Ovary (tissue), 3 donors: ENCODE measurements around the gene ARL6IP4.

Experiments used
- POLR2A ChIP-seq: fragments of 450-650 bp; IDR thresholded peaks from one replicate; pipeline ENCODE4 v1.6.1; 2017; ENCODE audit warnings: antibody characterized with exemption, mild to moderate bottlenecking, moderate library complexity
- TF ChIP-seq, protein P1 (sequence below), 3 donors: fragments of 450-650 bp in 2 of 3; fragments of 200-600 bp in 1 of 3; IDR thresholded peaks; one replicate each; pipeline versions ENCODE4 v1.5.1 to v1.8.0; 2016 to 2022; ENCODE audit warnings: antibody characterized with exemption in 3 of 3, mild to moderate bottlenecking in 1 of 3
- donor health status: DM: no; HTN: no; CAD: no.

DNA sequence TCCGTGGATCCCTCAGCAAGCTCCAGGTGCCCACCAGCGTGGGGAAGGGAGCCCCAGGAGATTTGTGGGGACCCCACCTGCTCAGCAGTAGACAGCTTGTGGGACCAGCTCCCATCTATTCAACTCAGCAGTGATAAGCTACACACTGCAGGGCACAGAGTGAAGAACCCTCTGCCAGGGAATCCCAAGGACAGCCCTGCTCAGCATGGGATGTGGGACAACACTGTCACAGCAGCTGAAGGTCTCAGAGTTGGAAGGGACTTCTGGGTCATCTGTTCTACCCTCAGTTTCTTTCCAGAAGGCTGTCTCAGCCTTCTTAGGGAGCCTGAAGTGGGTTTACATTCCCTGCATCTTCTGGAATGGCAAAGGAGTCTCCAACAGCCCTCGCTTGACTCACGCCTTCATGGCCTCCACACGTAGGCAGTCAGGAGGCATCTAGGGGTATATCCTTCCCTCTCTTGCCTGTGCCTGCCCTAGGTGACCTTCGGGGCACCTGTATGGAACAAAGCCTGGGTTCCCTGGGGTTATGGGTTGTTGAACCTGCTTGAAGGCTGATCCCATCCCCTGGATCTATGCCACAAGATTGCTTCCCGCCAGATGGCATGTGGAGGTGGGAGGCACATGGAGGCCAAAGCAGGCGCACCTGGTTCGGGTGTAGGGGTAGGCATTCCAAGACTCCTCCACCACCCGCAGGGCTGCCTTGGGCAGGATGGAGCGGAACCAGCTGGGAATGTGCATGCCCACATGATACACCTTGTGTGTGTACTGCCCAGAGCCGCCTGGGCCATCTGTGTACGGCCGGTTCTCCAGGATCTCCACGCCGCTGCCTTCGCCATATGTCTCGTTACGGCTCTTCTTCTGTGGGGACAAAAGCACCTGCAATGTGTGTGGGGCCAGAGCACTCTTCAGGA, 33.0 kb downstream of the ARL6IP4 start:
- TF ChIP-seq, protein P1, sequence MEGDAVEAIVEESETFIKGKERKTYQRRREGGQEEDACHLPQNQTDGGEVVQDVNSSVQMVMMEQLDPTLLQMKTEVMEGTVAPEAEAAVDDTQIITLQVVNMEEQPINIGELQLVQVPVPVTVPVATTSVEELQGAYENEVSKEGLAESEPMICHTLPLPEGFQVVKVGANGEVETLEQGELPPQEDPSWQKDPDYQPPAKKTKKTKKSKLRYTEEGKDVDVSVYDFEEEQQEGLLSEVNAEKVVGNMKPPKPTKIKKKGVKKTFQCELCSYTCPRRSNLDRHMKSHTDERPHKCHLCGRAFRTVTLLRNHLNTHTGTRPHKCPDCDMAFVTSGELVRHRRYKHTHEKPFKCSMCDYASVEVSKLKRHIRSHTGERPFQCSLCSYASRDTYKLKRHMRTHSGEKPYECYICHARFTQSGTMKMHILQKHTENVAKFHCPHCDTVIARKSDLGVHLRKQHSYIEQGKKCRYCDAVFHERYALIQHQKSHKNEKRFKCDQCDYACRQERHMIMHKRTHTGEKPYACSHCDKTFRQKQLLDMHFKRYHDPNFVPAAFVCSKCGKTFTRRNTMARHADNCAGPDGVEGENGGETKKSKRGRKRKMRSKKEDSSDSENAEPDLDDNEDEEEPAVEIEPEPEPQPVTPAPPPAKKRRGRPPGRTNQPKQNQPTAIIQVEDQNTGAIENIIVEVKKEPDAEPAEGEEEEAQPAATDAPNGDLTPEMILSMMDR (IDR thresholded peaks at IDR 0.05), result no peak
- no peak for TF ChIP-seq POLR2A
